Adrenal gland (tissue), 19 donors: Measurements from ENCODE around the gene PTGES. TPM values are rescaled to one million over a fixed set of nuclear protein-coding genes. Genes with fewer than 3 reads are reported as not detected.
"Not testable (repeated sequence)": the region's sequence is repeated elsewhere in the genome, so short reads cannot be mapped to it uniquely, and the experiment has no call there.

Experiments
- DNase-seq, 7 donors: peaks; one replicate each; pipeline ENCODE4 v3.0.0-alpha.2; 2019 to 2020
- H3K27ac ChIP-seq, 5 donors: fragments of 200-600 bp; sonication (generic) in 4 of 5; 1 replicate in 3 of 5; 2 replicates in 2 of 5; pipeline versions ENCODE4 v1.5.1 to v1.8.0; 2016 to 2020; ENCODE audit warnings: mild to moderate bottlenecking in 1 of 5
- H3K27me3 ChIP-seq: fragments of 200-600 bp; 2 replicates; pipeline ENCODE4 v1.8.0; 2021
- H3K36me3 ChIP-seq, 2 donors: fragments of 200-600 bp; replicated peaks in 1 of 2; 1 replicate in 1 of 2; 2 replicates in 1 of 2; pipeline versions ENCODE4 v1.5.1 to v1.8.0; 2018 to 2022
- H3K4me1 ChIP-seq, 2 donors: fragments of 200-600 bp; replicated peaks in 1 of 2; 1 replicate in 1 of 2; 2 replicates in 1 of 2; pipeline versions ENCODE4 v1.5.1 to v1.8.0; 2018 to 2021
- H3K4me3 ChIP-seq, 4 donors: fragments of 200-600 bp; sonication (generic) in 3 of 4; one replicate each; pipeline ENCODE4 v1.5.1; 2016 to 2018
- H3K9me3 ChIP-seq, 3 donors: fragments of 200-600 bp; sonication (generic) in 1 of 3; replicated peaks in 1 of 3; 1 replicate in 2 of 3; 2 replicates in 1 of 3; pipeline versions ENCODE4 v1.5.1 to v1.8.0; 2016 to 2021
- POLR2A ChIP-seq, 2 donors: fragments of 450-650 bp; IDR thresholded peaks; one replicate each; pipeline ENCODE4 v1.6.1; 2017; ENCODE audit warnings: antibody characterized with exemption in 2 of 2, mild to moderate bottlenecking in 2 of 2, moderate library complexity in 1 of 2
- WGBS, 4 donors: extraction: QIAGEN DNeasy Blood & Tissue Kit in 2 of 4; methylation state at CpG; one replicate each; pipeline versions ENCODE4 v1.1.5 to v1.1.7; 2013 to 2017; 5-methylcytosine and 5-hydroxymethylcytosine counted together
- intact Hi-C, 2 donors: fragments of 100-400 bp; cut with DNase I; formaldehyde crosslinking; loops; one replicate each; pipeline versions ENCODE4 v1.14.1 to v1.15.0; 2022 to 2023
- long read RNA-seq, 10 donors: library from polyadenylated mRNA in 3 of 10; unstranded in 2 of 10; stranded (forward) in 1 of 10; transcript quantifications; one replicate each; pipeline ENCODE4 v2.0.0 and lab custom pipeline, GENCODE V29; 2021 to 2026
- polyA plus RNA-seq, 3 donors: library from polyadenylated mRNA; stranded (reverse); fragments of 200-250 nt in 2 of 3; fragments of 350-450 nt in 1 of 3; fragmentation: Illumina TruSeq in 1 of 3; extraction: RNeasy Lipid Tissue Mini Kit (QIAGEN cat#74804) in 1 of 3; gene quantifications; one replicate each; pipeline ENCODE4 v1.2.3, GENCODE V29; 2013 to 2014
- total RNA-seq, 9 donors: library from RNA; depleted of rRNA in 4 of 9; stranded (reverse); fragments of >200 nt in 4 of 9; fragments of 120-200 nt in 1 of 9; fragmentation: NEBNext Ultra II Directional in 1 of 9; extraction: Animal tissue kit (Norgen Biotek cat#: 25700) in 1 of 9; gene quantifications; one replicate each; pipeline versions ENCODE4 v1.1.0 to v1.2.4, GENCODE V29; 2013 to 2023
- TF ChIP-seq, protein P1 (sequence below), 6 experiments: fragments of 450-650 bp in 4 of 6; fragments of 200-600 bp in 2 of 6; sonication (generic) in 1 of 6; IDR thresholded peaks; 1 replicate in 5 of 6; 2 replicates in 1 of 6; pipeline versions ENCODE4 v1.5.1 to v1.8.0; 2016 to 2021; ENCODE audit warnings: antibody characterized with exemption in 6 of 6, mild to moderate bottlenecking in 2 of 6, moderate library complexity in 1 of 6
- donor health status: healthy with polysubstance abuse.
- donor health status: Bipolar disorder and iron deficiency.
- donor health status: DM: yes; HTN: yes; CAD: no.
- donor health status: DM: no; HTN: no; CAD: no.
- donor health status: DM: no; HTN: no; CAD: no.
- donor health status: DM: yes; HTN: yes; CAD: no.

The PTGES gene, protein sequence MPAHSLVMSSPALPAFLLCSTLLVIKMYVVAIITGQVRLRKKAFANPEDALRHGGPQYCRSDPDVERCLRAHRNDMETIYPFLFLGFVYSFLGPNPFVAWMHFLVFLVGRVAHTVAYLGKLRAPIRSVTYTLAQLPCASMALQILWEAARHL
- total RNA-seq (1 to 10 TPM in 5 of 9 donors, under 1 TPM in 3, not detected in 1; 0.12 to 2.8 (median 1.2) TPM), polyA plus RNA-seq (1 to 10 TPM; 1.2 to 4.4 (median 3.7) TPM)
- long read RNA-seq, donor 1, partial matches to known transcripts, result 5 of 5 reads
- long read RNA-seq, donor 1, other reads (novel, unspliced or antisense), result 0 of 5 reads
- long read RNA-seq, donor 2, result 0 reads
- long read RNA-seq, donor 3, result 0 reads
- long read RNA-seq, donor 4, result 0 reads
- long read RNA-seq, donor 5, partial matches to known transcripts, result 0 of 1 reads
- long read RNA-seq, donor 5, other reads (novel, unspliced or antisense), result 0 of 1 reads
- long read RNA-seq, donor 6, result 0 reads
- long read RNA-seq, donor 7, result 0 reads
- long read RNA-seq, donor 8, result 0 reads
- long read RNA-seq, donor 9, result 0 reads
- long read RNA-seq, donor 10, partial matches to known transcripts, result 0 of 1 reads
- long read RNA-seq, donor 10, other reads (novel, unspliced or antisense), result 0 of 1 reads

DNA sequence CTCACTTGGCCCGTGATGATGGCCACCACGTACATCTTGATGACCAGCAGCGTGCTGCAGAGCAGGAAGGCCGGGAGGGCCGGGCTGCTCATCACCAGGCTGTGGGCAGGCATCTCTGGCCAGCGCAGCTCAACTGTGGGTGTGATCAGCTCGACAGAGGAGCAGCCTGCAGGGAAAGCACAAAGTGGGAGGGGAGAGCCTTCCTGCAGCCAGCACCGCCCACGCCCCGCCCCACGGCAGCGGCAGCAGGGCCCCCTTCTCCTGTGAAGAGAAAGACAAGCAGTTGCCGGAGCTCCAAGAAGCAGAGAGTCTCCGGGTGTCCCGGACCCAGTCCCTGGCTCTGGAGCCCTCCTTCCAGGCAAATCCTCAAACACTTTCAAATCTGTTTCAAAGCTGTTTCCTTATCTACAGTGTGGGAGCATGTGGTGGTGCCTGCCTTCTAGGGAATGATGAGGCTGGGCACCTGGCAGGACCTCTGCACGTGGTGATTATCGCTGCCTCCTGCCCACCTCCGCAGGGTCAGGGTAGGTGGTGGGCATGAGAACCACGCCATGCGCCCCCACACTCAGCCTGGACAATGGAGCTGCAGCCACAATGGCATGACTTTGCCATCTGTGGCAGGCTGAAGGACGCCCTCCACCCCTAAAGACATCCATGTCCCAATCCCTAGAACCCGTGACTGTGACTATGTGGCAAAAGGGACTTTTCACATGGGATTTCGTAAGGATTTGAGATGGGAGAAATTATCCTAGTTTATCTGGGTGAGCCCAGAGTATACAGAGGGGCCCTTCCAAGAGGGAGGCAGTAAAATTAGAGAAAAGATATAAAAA lies at the start of gene PTGES:
TSS of gene PTGES (minus strand) at position 143 of the 830 bp plus-strand sequence. CDS start at position 113, 30 bp downstream.
- Histone ChIP-seq H3K9me3 (no peaks in the 10 kb centered on the region), H3K4me1 (peaks cover 0 to 15% of the 10 kb centered on the region in 2 donors), H3K36me3 (no peaks in the 10 kb centered on the region), H3K27ac (peak within 1 kb of the TSS in 1 of 5 donors; percentile 45), H3K27me3 (no peaks in the 10 kb centered on the region), H3K4me3 (peak within 1 kb of the TSS in 1 of 4 donors; percentile 23)
- TF ChIP-seq, protein P1, sequence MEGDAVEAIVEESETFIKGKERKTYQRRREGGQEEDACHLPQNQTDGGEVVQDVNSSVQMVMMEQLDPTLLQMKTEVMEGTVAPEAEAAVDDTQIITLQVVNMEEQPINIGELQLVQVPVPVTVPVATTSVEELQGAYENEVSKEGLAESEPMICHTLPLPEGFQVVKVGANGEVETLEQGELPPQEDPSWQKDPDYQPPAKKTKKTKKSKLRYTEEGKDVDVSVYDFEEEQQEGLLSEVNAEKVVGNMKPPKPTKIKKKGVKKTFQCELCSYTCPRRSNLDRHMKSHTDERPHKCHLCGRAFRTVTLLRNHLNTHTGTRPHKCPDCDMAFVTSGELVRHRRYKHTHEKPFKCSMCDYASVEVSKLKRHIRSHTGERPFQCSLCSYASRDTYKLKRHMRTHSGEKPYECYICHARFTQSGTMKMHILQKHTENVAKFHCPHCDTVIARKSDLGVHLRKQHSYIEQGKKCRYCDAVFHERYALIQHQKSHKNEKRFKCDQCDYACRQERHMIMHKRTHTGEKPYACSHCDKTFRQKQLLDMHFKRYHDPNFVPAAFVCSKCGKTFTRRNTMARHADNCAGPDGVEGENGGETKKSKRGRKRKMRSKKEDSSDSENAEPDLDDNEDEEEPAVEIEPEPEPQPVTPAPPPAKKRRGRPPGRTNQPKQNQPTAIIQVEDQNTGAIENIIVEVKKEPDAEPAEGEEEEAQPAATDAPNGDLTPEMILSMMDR (IDR thresholded peaks at IDR 0.05), result no peak
- TF ChIP-seq POLR2A (IDR thresholded peaks at IDR 0.05), result no peak
- peak; percentile 45 to 84 (median 71) for DNase-seq
- intact Hi-C loops, result no loop called here
- WGBS, 4 donors, result 17 to 26% (median 24%) methylated on average over 5 to 23 of the region's 23 CpGs

DNA sequence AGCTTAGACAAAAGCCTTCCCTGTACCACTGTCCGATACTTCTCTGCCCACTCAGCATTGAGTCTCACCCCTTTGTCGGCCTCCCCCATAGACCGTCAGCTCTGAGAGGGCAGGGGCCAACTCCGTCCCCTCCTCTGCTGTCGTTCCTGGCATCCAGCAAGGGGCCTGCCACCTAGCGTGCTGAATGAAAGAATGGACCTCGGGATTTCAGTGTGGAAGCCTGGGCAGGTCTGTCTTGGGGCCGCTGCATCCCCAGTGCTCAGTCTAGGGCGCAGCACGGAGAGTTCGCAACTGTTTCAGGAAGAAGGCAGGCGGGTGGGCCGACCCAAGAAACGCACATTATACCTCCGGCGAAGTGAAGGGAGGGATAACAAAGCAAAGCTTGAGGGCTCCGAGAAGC lies 48.7 kb upstream of the PTGES start:
- Histone ChIP-seq H3K4me3 (no peak overlapping the region), H3K36me3 (no peaks in the 10 kb centered on the region), H3K9me3 (no peaks in the 10 kb centered on the region), H3K4me1 (peaks cover 0 to 10% of the 10 kb centered on the region in 2 donors), H3K27ac (no peak overlapping the region), H3K27me3 (no peaks in the 10 kb centered on the region)
- intact Hi-C loops, result no loop called here
- TF ChIP-seq, protein P1 (IDR thresholded peaks at IDR 0.05), result no peak
- no peak for DNase-seq
- WGBS, 4 donors, result 82 to 87% (median 85%) methylated on average over 17 of the region's 17 CpGs

DNA sequence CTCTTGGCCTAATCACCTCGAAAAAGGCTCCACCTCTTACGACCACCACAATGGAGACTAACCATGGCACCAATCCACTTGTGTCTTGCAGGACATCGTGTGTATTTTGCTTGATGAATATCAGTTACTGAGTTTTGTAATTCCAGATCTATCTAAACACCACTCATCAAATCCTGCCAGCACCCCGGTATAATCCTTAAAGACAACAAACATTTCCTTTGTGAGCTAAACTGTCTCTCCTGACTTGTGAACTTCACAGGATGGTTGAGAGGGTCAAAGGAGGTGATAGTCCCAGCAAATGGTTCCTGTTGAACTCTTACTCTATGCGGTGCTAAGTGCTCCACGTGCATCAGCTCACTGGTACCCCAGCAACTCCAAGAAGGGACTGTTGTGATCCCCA lies 46.1 kb upstream of the PTGES start:
- H3K27ac ChIP-seq, result no peak overlapping the region
- no peak for DNase-seq
- no peaks in the 10 kb centered on the region for H3K9me3 ChIP-seq
- no peaks in the 10 kb centered on the region for H3K36me3 ChIP-seq
- H3K27me3 ChIP-seq, result no peaks in the 10 kb centered on the region
- no peak for TF ChIP-seq POLR2A (IDR thresholded peaks at IDR 0.05)
- TF ChIP-seq, protein P1 (IDR thresholded peaks at IDR 0.05), result no peak
- H3K4me3 ChIP-seq, result no peak overlapping the region
- intact Hi-C loops, result no loop called here
- H3K4me1 ChIP-seq, result peaks cover 0 to 4% of the 10 kb centered on the region in 2 donors
- WGBS, 4 donors, result 51 to 62% (median 59%) methylated on average over 6 of the region's 6 CpGs

DNA sequence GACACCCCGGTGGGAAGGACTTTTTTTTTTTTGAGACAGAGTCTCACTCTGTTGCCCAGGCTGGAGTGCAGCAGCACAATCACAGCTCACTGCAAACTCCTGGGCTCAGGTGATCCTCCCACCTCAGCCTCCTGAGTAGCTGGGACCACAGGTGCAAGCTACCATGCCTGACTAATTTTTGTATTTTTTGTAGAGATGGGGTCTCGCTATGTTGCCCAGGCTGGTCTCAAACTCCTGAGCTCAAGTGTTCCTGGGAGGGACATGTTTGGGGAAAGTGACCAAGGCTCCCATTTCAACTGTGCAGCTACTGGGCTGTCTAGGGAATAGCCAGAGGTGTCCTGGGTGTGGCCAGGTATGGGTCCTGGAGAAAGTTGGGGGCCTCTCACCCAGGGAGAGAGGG lies 43.2 kb upstream of the PTGES start:
- intact Hi-C loops, H3K9me3 ChIP-seq, H3K4me3 ChIP-seq, H3K36me3 ChIP-seq, H3K27me3 ChIP-seq, H3K4me1 ChIP-seq, DNase-seq, H3K27ac ChIP-seq: not testable (repeated sequence)
- 40 to 80% (median 73%) methylated on average over 1 to 2 of the region's 2 CpGs for WGBS, 4 donors
